G401 (cell line): Measurements from ENCODE around the gene UPK1A. TPM values are rescaled to one million over a fixed set of nuclear protein-coding genes. Genes with fewer than 3 reads are reported as not detected.
"Not testable (repeated sequence)": the region's sequence is repeated elsewhere in the genome, so short reads cannot be mapped to it uniquely, and the experiment has no call there.

Experiments
- DNase-seq: peaks from one replicate; pipeline ENCODE4 v3.0.0-alpha.2; 2015; ENCODE audit warnings: low spot score
- in situ Hi-C: cut with HindIII; loops from 2 replicates; pipeline ENCODE4 v1.10.0; 2016; ENCODE audit warnings: low sequenced_read_pairs, mixed read lengths
- total RNA-seq: library from RNA; depleted of rRNA; stranded (reverse); fragments of >200 nt; shearing (Covaris generic); gene quantifications from 2 replicates; pipeline ENCODE4 v1.2.3, GENCODE V29; 2014

The UPK1A gene
- total RNA-seq, 1 experiment from 2014 or later = not detected

DNA sequence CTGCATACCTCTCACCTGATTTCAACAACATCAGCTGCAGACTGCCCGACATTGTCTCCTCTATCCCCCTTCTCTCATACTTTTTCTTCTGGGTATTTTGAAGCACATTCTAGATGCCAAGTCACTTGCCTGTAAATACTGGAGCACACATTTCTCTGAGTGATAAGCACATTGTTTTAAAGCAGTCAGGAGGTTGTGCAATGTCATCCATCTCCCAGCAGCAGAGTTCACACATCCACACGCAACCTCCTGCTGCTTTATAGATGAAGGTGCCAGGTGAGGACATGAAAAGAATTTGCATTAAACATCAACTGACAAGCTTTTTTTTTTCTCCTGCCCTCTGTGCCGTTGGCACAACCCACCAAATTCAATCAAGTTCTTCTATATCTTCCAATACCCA is 5.5 kb downstream of the UPK1A start:
- DNase-seq = no peak
- in situ Hi-C loops = no loop called here

DNA sequence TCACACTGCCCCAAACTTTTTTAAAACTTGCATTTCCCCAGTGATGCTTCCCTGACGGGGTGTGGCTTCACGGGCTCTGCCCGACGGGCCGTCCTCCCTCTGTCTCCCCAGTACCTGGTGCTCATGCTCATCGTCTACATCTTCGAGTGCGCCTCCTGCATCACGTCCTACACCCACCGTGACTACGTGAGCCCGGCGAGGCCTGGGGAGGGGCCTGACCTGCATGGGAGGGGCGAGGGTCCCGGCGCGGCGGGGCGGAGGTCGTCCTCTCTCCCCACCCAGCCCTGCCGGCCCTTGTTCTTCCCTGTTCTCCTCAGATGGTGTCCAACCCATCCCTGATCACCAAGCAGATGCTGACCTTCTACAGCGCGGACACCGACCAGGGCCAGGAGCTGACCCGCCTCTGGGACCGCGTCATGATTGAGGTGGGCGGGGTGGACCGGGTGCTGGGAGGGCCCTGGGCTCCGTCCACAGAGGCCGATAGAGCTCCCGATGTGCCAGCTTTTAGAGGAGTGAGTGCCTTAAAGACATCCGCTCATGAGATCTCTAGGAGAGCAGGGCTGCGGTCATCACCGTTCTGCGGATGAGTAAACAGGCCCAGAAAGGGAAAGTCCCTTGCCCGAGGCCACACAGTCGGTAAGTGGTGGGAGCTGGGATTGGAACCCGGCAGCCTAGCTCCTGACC is 6.9 kb downstream of the UPK1A start:
- in situ Hi-C loops = no loop called here
- DNase-seq = no peak

DNA sequence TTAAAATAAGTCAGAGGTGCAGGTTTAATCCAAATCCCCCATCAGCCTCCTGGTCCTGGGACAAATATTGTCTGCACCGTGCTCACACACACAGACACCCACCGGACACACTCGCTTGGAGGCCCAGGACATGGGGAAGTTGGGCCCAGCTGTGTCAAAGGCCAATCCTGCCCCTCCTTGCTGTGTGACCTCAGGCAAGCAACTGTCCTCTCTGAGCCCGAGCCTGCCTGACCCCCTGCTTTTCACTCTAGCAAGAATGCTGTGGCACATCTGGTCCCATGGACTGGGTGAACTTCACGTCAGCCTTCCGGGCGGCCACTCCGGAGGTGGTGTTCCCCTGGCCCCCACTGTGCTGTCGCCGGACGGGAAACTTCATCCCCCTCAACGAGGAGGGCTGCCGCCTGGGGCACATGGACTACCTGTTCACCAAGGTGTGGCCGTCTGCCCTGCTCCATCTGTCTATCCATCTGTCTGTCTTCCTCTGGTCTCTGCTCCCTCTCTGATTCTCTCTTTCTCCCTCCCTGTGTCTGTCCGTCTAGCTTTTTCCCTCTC is 9.3 kb downstream of the UPK1A start:
- DNase-seq = no peak
- in situ Hi-C loops = no loop called here

DNA sequence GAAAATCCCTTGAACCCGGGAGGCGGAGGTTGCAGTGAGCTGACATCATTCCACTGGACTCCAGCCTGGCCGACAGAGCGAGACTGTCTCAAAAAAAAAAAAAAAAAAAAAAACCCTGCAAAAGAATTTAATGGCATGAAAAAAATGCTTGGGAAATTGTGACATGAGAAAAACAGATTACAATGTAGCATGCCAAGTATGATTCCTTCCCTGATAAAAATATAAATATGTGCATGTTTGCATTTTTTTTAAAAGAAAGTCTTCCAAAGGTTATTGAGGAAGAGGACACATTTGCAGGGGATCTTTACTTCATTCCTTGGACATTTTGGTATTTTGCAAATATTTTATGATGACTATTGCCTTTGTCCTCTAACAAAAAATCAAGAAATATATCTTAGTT is 23.5 kb downstream of the UPK1A start:
- DNase-seq = no peak
- in situ Hi-C loops = loop anchor here (10.0 kb wide), 1 partner anchor 145 kb away; no protein-coding TSS in a partner anchor

DNA sequence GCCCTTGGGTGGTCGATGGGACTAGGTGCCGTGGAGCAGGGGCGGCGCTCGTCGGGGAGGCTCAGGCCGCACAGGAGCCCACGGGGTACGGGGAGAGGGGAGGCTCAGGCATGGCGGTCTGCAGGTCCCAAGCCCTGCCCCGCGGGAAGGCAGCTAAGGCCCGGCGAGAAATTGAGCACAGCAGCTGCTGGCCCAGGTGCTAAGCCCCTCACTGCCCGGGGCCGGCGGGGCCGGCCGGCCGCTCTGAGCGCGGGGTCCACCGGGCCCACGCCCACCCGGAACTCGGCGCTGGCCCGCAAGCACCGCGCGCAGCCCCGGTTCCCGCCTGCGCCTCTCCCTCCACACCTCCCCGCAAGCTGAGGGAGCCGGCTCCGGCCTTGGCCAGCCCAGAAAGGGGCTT is 24.8 kb downstream of the UPK1A start:
- in situ Hi-C loops = loop anchor here (10.0 kb wide), 1 partner anchor 144 kb away; no protein-coding TSS in a partner anchor
- not testable (repeated sequence) for DNase-seq

DNA sequence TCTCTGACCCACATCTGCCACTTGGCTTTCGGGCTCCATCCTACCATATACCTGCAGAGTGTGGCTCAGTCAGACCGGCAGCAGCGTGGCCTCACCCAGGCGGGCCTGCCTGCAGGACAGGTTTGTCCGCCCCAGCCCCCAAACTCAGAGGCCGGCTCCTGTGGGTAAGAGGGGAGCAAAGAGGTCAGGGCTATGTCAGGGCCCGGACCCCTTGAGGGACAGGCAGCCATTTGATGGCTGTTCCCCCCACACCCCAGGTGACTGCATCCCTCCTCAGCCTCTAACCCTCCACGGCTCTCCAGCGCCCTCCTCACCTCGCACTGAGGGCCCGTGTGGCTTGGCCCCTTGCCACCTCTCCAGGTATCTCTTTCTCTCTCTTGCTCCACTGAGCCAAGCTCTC is 25.7 kb downstream of the UPK1A start:
- in situ Hi-C loops = loop anchor here (10.0 kb wide), 1 partner anchor 143 kb away; no protein-coding TSS in a partner anchor
- DNase-seq = no peak

DNA sequence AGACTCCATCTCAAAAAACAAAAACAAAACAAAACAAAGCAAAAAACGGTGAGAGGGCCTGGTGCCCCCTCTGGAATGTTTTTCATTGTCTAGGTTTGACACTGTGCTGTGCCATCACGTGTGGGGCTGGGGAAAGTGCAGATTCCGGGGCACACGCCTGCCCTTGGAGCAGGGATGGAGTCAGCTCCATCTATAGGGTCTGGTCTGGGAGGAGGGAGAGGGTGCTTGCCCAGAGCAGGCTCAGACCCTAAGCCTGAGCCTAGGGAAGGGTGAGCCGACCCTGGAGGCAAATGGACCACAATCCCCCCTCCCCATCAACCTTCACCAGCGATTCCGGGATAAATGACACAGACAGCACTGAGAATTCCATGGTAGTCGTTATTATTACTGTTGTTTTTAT is 27.1 kb downstream of the UPK1A start:
- no peak for DNase-seq
- in situ Hi-C loops = loop anchor here (10.0 kb wide), 1 partner anchor 141 kb away; no protein-coding TSS in a partner anchor

DNA sequence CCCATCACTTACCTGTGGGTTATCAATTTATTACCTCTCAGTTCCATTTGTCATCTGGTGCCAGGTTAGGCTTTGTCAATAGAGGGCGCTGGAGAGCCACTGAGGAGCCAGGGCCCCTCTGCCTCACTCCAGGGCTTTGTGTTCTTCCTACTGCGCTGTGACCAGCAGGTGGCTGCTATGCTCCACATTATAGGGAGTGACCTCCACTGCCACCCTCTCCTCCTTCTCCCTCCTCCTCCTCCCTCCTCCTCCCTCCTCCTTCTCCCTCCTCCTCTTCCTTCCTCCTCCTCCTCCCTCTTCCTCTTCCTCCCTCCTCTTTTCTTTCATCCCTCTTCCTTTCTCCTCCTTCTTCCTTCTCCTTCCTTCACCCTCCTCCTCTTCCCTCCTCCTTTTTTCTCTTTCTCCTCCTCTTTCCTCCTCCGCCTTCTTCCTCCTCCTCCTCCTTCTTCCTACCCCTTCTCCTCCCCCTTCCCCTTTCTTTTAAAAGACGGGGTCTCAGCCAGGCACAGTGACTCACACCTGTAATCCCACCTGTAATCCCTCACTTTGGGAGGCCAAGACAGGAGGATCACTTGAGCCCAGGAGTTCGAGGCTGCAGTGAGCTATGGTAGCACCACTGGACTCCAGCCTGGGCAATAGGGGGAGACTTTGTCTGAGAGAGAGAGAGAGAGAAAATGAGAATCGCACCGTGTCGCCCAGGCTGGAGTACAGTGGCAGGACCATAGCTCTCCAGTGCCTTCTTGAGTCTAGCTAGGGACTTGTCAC is 27.7 kb downstream of the UPK1A start:
- in situ Hi-C loops = loop anchor here (10.0 kb wide), 1 partner anchor 141 kb away; no protein-coding TSS in a partner anchor

DNA sequence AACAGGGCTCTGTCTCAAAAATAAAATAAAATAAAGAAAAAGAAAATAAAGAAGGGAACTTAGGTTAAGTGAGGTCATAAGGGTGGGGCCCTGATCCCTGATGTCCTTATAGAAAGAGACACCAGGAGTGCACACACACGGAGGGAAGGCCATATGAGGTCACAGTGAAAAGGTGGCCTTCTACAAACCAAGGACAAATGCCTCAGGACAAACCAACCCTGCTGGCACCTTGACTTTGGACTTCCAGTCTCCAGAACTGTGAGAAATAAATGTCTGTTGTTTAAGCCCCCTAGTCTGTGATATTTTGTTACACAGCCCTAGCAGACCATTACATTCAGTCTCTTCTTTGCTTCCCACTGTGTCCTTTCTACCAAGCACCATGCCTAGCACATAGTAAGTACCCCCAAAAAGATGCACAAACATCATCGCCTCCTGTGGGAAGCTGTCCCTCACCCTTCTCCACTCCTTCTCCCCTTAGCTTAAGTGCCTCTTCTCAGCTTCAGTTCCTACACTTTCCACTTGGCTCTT is 29.6 kb downstream of the UPK1A start:
- in situ Hi-C loops = loop anchor here (10.0 kb wide), 1 partner anchor 139 kb away; no protein-coding TSS in a partner anchor
- no peak for DNase-seq

More for the DNA sequence above, 27.7 kb downstream of the UPK1A start:
- DNase-seq = peak; percentile 91

DNA sequence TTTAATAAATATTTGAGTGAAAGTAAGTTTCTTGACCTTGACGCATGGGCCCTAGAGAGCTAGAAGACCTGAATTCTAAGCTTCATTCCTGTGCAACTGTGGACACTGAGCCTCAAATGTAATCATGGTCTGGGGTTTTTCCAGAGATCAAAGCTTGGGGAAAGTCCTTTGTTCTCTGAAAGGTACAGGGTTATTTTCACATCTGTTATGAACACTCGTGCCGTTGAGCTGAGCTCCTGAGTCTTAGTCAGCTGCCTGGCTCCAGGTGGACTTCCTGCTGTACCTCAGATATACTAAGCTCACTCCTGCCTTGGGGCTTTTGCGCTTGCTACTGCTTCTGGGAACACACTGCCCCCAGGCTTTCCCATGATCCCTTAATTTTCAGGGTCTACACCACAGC is 30.5 kb downstream of the UPK1A start:
- in situ Hi-C loops = loop anchor here (10.0 kb wide), 1 partner anchor 138 kb away; no protein-coding TSS in a partner anchor

DNA sequence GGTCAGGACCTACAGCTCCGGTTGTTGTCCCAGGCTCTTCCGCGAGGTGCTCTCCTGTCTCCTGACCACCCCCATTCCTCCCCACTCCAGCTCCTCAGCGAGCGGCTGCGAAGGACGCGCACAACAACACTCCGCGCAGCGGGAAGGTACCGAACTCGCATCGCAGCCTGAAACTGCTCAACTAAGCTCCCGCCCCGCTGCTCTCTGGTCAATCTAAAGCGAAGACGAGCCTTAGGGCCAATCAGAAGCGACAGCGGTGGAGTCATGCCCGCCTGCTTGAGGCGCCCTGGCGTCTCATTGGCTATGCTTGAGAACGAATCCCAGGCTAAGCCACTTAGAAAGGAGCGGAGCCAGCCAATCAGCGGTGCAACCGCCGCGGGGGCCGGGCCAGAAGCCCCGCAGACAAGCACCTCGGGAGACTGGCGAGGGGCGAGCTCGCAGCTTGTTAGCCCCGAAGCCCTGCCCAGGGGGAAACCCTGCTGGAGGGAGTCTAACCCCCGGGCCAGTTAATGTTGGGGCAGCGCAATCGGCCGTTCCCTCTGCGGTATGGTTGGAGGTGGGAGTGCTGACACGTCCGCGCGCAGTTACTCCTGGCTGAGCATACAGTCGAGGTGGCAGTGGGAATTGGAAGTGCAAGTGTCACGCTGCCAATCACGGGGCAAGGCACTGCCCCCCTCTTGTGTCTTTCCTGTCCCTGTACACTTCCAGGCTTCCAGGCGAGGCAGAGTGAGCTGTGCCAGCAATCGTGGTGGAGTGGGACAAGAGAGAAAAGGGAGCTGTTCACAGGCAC is 36.1 kb downstream of the UPK1A start:
- in situ Hi-C loops = no loop called here
- peak; percentile 100 for DNase-seq

More for the DNA sequence above, 30.5 kb downstream of the UPK1A start:
- no peak for DNase-seq

DNA sequence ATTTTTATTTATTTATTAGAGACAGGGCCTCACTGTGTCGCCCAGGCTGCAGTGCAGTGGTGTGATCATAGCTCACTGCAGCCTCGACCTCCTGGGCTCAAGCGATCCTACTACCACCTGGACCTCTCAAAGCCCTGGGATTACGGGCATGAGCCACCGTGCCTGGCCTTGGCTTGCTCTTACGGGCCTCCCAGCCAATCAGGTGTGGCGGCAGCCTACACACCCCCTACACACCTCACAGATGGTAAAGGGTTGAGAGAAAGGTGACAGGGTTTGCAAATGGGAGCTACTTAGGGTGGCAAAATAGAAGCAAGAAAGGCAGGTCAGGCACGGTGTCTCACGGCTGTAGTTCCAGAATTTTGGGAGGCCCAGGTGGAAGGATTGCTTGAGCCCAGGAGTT is 37.0 kb downstream of the UPK1A start:
- no peak for DNase-seq
- in situ Hi-C loops = no loop called here

DNA sequence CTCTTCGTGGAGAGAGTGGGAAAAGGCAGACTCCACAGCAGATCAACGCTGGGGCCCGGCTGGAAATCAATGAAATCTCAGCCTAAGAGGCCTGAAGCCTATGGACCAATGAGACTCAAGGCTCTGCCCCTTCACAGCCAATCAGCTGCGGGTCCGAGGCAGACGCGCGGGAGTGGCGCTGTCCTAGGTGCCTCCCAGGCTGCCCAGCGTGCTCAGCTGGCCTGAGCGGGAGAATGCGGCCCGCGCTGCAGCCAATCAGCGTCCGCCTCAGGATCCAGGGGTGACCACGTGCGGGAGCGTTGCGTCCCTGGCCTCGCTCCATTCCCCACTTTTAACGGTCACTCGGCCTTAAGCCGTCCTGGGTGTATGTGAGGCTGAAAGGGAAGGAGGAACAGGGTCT is 37.9 kb downstream of the UPK1A start, which contains the start of gene ZBTB32:
Gene ZBTB32 (plus strand): TSS at position 341 of the 400 bp plus-strand sequence. CDS start 10,069 bp downstream, outside the sequence.
- peak; percentile 45 for DNase-seq
- in situ Hi-C loops = no loop called here

DNA sequence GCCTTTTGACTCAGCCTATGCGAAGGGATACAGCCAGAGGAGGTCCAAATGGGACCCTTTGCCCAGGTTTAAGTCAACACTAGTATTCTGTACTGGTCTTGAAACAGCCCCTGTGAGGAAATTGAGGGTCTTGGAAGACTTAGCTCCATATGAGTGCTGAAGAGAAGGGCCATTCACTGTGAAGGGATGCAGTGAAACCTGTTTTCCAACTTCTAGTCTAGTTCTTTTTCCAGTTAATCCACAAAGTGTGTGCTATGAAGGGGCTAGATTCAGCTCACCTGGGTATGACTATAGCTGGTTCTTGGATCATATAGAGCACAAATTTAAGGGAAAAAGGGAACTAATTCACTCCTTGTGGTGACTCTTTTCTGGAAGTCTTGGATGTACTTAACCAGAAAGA is 42.1 kb downstream of the UPK1A start:
- DNase-seq = no peak

DNA sequence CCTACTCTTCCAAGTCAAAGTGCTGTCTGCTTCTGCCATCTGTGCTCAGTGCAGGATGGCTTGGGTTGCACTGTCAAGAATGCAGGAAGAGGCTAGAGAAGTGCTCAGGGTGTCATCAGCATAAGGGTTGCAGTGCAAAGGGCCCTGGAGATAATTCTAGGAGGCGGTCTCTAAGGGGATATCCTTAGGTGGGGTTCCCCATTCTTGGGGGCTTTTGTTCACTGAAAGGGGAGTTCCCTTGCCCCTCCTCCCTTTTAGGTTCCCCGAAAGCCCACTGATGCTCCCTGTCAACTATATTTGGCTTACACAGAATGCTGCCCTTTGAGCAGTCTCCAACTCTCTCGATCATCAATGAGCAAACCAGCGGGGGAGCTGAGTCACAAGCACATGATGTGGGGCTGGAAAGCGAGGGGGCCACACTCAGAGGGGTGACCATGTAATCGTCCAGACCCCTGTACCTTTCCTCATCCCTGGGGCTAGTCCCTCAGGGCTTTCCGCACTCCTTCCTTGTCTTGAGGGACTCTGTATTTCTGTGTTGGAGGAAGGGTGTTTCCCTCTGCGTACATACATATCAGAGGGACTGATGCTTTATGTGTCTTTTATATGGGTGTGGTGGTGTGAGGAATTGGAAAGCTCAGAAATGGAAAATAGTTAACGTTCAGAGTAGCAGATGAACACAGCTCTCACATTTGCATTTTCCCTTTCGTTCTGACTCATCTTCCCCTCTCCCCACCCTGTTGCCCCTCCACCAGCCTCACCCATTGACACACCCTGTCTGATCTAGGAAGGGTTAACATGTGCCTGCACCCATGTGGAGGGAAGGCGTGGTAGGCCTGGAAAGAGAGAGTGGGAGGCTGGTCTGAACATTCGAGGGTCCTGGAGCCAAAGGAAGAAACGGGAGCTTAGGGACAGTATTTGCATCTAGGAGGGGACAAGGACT is 44.7 kb downstream of the UPK1A start:
- in situ Hi-C loops = no loop called here
- no peak for DNase-seq

More for the DNA sequence above, 42.1 kb downstream of the UPK1A start:
- in situ Hi-C loops = no loop called here

DNA sequence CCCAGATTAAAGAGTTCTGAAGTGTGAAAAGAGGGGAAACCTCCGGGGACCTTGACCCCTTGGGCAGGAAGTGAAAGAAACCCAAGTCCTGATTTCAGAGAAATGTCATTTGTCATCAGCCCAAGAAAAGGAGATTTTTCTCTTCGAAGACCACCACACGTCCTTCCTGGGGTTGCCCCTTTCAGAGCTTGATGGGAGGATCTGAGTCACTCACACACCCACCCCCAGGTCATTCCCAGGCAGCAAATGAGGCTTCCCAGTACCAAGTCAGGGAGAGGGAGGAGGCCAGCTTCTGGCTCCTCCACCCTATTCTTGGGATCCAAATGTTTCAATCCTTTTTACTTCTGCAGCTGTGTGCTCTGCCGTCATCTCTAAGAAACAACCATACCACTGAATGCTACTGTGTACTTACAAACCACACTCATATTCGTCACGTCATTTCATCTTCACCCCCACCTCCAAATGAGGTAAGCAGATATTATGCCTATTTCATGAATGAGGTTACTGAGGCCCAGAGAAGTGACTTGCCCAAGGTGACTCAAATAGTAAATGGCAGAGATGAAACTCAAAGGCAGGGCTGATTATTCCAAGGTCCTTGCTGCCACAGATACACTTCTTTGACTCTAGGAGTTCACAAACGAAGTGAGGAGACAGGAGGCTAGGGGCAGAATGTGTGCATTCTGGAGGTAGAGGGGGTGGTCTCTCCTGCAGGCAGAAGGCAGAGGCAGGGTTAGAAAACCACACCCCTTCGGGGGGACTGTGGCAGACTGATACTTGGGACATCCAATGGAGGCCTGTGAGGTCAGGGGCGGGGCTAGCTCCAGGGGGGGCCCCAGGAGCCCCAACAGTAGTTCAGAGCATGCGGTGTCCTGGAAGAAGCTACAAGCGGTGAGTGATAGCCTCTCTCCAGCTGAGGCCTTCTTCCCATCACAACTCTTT is 46.5 kb downstream of the UPK1A start:
- in situ Hi-C loops = no loop called here
- no peak for DNase-seq

DNA sequence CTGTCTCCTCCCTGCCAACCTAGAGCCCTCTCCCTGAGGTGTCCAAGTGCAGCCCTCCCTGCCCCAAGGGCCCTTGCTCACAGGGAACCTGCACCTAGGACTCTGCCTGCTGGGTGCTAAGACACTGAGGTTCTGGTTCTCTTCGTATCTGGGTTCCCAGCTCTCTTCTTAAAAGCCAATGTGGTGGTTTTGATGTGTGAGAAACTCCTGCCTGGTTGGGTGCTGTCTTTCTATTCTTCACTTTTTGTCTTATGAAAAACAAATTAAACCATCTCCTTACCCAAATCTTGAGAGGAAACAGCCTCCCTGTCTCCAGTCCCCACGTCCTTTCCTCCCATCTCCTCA is 47.2 kb downstream of the UPK1A start:
- in situ Hi-C loops = no loop called here
- no peak for DNase-seq
